A549 treated with CpdA at 1 μM for 4 hours (cell line): ENCODE data around the gene CLC. TPM values are rescaled to one million over a fixed set of nuclear protein-coding genes. Genes with fewer than 3 reads are reported as not detected.

Experiments
- total RNA-seq: library from RNA; stranded (reverse); fragments of 200-300 nt; extraction: Qiagen RNA extraction; gene quantifications from 5 replicates; pipeline ENCODE4 v1.2.3, GENCODE V29; 2022; ENCODE audit warnings: low read depth

Gene CLC
- not detected in 5 replicates for total RNA-seq

GRCh38 chr19:39737891-39738290 is at the start of gene CLC:
CLC (minus strand) TSS chr19:39738029; CDS start chr19:39737952, 77 bp downstream.

GRCh38 chr19:39778763-39779162 is 40.9 kb upstream of the CLC start, which contains the start of gene LEUTX:
LEUTX (plus strand) TSS chr19:39778854; CDS start chr19:39778921, 67 bp downstream.

GRCh38 chr19:39704181-39705044 is 33.4 kb downstream of the CLC start, which contains the start of gene LGALS14:
LGALS14 (plus strand) TSS chr19:39704481; CDS start chr19:39704529, 48 bp downstream.

Other genes starting within 250 kb of the CLC start
- 7.7 to 11.3 TPM (median 10.4 TPM) in 5 replicates for gene DLL3, start 239.1 kb downstream of the CLC start, total RNA-seq
- not detected in 5 replicates for gene SELENOV, start 222.9 kb downstream of the CLC start, total RNA-seq
- gene EID2B, start 205.2 kb downstream of the CLC start, total RNA-seq: 5.9 to 9.3 TPM (median 7.5 TPM) in 5 replicates
- gene EID2, start 197.9 kb downstream of the CLC start, total RNA-seq: 34.9 to 49.9 TPM (median 42.7 TPM) in 5 replicates
- not detected in 5 replicates for gene LGALS13, start 135.5 kb downstream of the CLC start, total RNA-seq
- not detected in 5 replicates for gene LGALS16, start 82.1 kb downstream of the CLC start, total RNA-seq
- gene LGALS14, start 33.5 kb downstream of the CLC start, total RNA-seq: not detected in 5 replicates
- gene LEUTX, start 40.8 kb upstream of the CLC start, total RNA-seq: not detected in 5 replicates
- 18.3 to 26.0 TPM (median 23.3 TPM) in 5 replicates for gene DYRK1B, start 96.1 kb upstream of the CLC start, total RNA-seq
- 587 to 784 TPM (median 713 TPM) in 5 replicates for gene FBL, start 108.3 kb upstream of the CLC start, total RNA-seq
- 0.49 to 1.1 TPM (median 0.99 TPM) in 5 replicates for gene FCGBP, start 196.6 kb upstream of the CLC start, total RNA-seq
- 277 to 306 TPM (median 291 TPM) in 5 replicates for gene PSMC4, start 233.1 kb upstream of the CLC start, total RNA-seq